Measurements from ENCODE around the gene IGFBP5.

Gene IGFBP5

DNA sequence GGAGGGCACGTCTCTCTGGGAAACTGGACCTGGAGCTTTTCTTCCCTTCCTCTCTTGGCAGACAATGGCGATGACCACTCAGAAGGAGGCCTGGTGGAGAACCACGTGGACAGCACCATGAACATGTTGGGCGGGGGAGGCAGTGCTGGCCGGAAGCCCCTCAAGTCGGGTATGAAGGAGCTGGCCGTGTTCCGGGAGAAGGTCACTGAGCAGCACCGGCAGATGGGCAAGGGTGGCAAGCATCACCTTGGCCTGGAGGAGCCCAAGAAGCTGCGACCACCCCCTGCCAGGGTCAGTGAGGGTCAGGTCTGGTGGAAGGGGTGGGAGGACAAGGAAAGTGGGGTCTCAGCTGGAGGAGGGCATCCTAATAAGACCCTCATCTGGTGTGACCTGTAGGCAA is 34.9 kb downstream of the IGFBP5 start:
- no peak for DNase-seq (ENCODE audit: low read depth, low spot score)
- TF ChIP-seq, protein P1, sequence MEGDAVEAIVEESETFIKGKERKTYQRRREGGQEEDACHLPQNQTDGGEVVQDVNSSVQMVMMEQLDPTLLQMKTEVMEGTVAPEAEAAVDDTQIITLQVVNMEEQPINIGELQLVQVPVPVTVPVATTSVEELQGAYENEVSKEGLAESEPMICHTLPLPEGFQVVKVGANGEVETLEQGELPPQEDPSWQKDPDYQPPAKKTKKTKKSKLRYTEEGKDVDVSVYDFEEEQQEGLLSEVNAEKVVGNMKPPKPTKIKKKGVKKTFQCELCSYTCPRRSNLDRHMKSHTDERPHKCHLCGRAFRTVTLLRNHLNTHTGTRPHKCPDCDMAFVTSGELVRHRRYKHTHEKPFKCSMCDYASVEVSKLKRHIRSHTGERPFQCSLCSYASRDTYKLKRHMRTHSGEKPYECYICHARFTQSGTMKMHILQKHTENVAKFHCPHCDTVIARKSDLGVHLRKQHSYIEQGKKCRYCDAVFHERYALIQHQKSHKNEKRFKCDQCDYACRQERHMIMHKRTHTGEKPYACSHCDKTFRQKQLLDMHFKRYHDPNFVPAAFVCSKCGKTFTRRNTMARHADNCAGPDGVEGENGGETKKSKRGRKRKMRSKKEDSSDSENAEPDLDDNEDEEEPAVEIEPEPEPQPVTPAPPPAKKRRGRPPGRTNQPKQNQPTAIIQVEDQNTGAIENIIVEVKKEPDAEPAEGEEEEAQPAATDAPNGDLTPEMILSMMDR (IDR thresholded peaks at IDR 0.05; ENCODE audit: insufficient read depth, low read length, missing control alignments) = no peak
- CTCF ChIA-PET = interaction anchor here (0.8 to 36.8 kb wide), 4 partner anchors 9 to 149 kb away, joined by 4 to 1277 read pairs (median 4); no protein-coding TSS in a partner anchor
- POLR2A ChIA-PET = no interaction called here
- no peak overlapping the region for H3K4me3 ChIP-seq (ENCODE audit: low read depth, low read length)

DNA sequence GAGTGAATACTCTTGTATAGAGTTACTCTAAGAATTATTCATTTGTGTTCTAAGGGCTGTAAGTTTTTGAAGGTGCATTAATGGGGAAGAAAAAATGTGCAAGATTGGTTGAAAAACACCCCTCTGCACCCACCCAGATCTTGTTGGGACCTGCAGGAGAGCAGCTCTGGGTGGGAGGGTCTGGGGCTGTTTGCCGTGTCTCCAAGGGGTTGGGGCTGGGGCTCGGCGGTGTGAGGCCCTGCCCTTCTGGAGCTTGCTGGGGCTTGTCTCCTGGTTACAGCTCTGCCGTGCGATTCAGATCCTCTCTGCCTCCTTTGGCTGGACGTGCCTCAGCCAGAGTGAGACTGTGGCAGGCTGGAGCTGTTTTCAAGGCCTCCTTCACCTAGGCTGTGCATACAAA is 36.1 kb downstream of the IGFBP5 start:
- ChIA-PET CTCF (interaction anchor here (1.0 to 36.8 kb wide), 3 partner anchors 105 to 148 kb away, joined by 3 to 1277 read pairs (median 4); no protein-coding TSS in a partner anchor), POLR2A (no interaction called here)
- no peak for DNase-seq (ENCODE audit: low read depth, low spot score)
- TF ChIP-seq, protein P1 (IDR thresholded peaks at IDR 0.05; ENCODE audit: insufficient read depth, low read length, missing control alignments) = no peak
- no peak overlapping the region for H3K4me3 ChIP-seq (ENCODE audit: low read depth, low read length)

DNA sequence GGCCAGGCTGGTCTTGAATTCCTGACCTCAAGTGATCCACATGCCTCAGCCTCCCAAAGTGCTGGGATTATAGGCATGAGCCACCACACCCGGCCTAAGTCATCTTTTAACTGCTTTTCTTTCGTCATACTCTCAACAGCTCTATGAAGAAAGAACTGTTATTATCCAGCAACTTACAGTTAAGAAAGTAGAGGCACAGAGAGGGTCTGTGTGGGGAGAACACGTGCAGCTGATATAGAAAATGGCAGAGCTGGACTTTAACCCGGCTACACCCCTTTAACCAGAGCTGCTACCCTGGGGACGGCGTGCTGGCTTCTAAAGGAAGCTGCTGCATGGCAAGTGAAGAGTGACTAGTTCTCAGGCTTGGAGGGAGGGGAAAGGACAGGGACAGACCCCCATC is 36.6 kb downstream of the IGFBP5 start:
- DNase-seq (ENCODE audit: low read depth, low spot score) = no peak
- no peak overlapping the region for H3K4me3 ChIP-seq (ENCODE audit: low read depth, low read length)
- CTCF ChIA-PET = interaction anchor here (1.7 to 36.8 kb wide), 2 partner anchors 23 to 136 kb away, joined by 5 to 1277 read pairs; no protein-coding TSS in a partner anchor
- TF ChIP-seq, protein P1 (IDR thresholded peaks at IDR 0.05; ENCODE audit: insufficient read depth, low read length, missing control alignments) = no peak
- POLR2A ChIA-PET = no interaction called here

DNA sequence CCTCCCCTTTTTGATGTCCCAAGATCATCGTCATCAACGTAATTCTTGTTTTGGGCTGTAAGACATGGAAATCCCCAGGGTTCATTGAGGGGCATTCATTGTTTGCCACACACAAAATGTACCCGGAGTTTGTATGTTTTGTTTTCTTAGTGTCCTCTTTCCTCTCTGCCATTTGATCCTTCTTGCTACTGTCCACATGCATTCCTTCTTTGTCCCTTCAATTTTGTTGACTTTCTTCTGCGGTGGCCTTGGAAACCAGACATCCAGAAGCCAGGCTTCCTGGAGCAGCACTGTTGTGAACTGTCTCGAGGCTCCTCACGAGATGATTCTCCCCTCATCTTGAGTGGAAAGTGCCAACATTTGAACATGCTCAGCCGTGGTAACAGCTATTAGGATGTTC is 37.4 kb downstream of the IGFBP5 start:
- no peak overlapping the region for H3K4me3 ChIP-seq (ENCODE audit: low read depth, low read length)
- TF ChIP-seq, protein P1 (IDR thresholded peaks at IDR 0.05; ENCODE audit: insufficient read depth, low read length, missing control alignments) = no peak
- ChIA-PET POLR2A (no interaction called here), CTCF (interaction anchor here (1.7 to 36.8 kb wide), 2 partner anchors 24 to 136 kb away, joined by 5 to 1277 read pairs; no protein-coding TSS in a partner anchor)
- no peak for DNase-seq (ENCODE audit: low read depth, low spot score)

DNA sequence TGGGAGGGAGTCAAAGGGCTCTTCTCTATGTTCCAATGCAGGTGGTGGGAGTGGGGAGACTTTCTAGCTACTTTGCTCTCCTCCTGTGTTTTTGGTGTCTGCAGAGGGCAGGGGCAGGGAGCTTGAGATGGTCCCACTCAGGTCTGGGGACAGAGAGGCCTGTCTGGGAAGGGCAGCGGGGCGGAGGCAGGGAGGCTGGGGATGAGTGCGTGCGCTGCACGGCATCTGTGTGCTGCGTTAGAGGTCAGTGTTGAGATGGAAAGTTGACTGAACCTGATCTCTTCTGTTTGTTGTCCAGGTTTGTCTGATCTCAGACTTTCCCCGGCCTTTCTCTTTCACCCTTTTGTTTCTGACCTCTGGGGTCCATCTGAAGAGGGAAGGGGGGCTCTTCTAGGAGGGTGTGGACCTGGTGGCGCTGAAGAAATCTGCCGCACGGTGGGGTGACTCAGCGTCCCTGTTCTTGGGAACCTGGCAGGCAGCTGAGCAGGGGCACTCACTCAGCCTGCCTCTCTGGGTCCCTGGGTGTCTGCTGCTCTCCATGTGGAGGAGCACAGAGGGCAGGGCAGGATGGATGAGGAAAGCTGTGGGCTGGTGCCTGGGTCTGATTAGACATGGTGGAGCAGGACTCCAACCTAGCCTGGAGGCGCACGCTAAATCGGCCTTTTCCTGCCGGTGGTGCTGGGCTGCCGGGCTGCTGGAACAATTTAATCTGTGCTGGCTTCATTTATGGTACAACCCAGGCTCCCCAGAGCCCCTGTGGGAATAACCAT is 38.1 kb downstream of the IGFBP5 start:
- DNase-seq (ENCODE audit: low read depth, low spot score) = no peak
- ChIA-PET POLR2A (no interaction called here), CTCF (interaction anchor here (1.7 to 36.8 kb wide), 3 partner anchors 8 to 135 kb away, joined by 5 to 1277 read pairs (median 109); no protein-coding TSS in a partner anchor)

DNA sequence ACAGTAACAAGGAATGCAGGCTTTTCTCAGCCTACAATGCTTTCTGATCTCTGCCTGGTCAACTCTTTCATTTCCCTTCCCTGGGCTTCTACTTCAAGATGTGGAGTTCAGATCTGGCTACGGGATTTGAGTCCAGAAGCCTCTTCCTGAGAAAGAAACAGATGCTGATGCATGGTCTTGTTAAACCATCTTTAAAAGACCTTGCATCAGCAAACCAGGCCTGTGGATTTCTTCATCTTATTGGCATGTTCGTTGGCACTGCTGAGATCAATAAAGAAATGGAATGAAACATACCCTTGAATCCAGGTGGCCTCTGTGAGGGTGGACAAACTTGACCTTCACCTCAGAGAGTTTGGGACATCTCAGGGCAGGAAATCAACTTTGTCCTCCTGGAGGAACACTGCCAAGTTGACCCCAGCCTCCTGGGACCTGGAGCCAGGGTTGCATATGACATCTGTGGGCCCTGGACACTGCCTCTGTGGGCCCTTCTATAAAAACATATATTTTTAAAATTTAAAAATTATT is 40.8 kb downstream of the IGFBP5 start:
- TF ChIP-seq, protein P1 (IDR thresholded peaks at IDR 0.05; ENCODE audit: insufficient read depth, low read length, missing control alignments) = no peak
- DNase-seq (ENCODE audit: low read depth, low spot score) = no peak
- no peak overlapping the region for H3K4me3 ChIP-seq (ENCODE audit: low read depth, low read length)
- ChIA-PET POLR2A (no interaction called here), CTCF (interaction anchor here (1.4 to 36.8 kb wide), 4 partner anchors 10 to 132 kb away, joined by 4 to 1277 read pairs (median 58); no protein-coding TSS in a partner anchor)

More for the DNA sequence above, 38.1 kb downstream of the IGFBP5 start:
- TF ChIP-seq, protein P1 (IDR thresholded peaks at IDR 0.05; ENCODE audit: insufficient read depth, low read length, missing control alignments) = no peak
- H3K4me3 ChIP-seq (ENCODE audit: low read depth, low read length) = no peak overlapping the region
